HPDE6-E6E7 (cell line): Measurements from ENCODE around the gene ARHGAP4.

Experiments used
- DNase-seq: peaks from one replicate; pipeline ENCODE4 v3.0.0; 2011; ENCODE audit warnings: missing footprints; ENCODE audit errors: extremely low spot score

The ARHGAP4 gene

GRCh38 chrX:153925739-153926551 lies at the start of gene ARHGAP4:
Gene ARHGAP4 (minus strand): TSS chrX:153926264. CDS start chrX:153926202, 62 bp downstream.
- DNase-seq, result no peak

GRCh38 chrX:153974726-153975286 lies 48.7 kb upstream of the ARHGAP4 start:
- no peak for DNase-seq

- DNase-seq, result no peak
Measured at GRCh38 chrX:153974003-153974725, 48.1 kb upstream of the ARHGAP4 start.

- no peak for DNase-seq
Measured at GRCh38 chrX:153973127-153974002, 47.3 kb upstream of the ARHGAP4 start.

- peak; percentile 94 for DNase-seq
Measured at GRCh38 chrX:153972368-153973126, 46.5 kb upstream of the ARHGAP4 start, which contains the start of gene TMEM187. Gene TMEM187 (plus strand): TSS chrX:153972754. CDS start chrX:153982063, 9,309 bp downstream.

- DNase-seq, result peak; percentile 90
Measured at GRCh38 chrX:153971450-153972367, 45.6 kb upstream of the ARHGAP4 start, which contains the start of gene HCFC1. Gene HCFC1 (minus strand): TSS chrX:153971818. CDS start chrX:153970840, 978 bp downstream.

GRCh38 chrX:153971124-153971449 lies 45.0 kb upstream of the ARHGAP4 start:
- DNase-seq, result peak; percentile 99

GRCh38 chrX:153970357-153971123 lies 44.5 kb upstream of the ARHGAP4 start:
- peak; percentile 68 for DNase-seq

- DNase-seq, result no peak
Measured at GRCh38 chrX:153969904-153970356, 43.9 kb upstream of the ARHGAP4 start.

- DNase-seq, result no peak
Measured at GRCh38 chrX:153969125-153969903, 43.2 kb upstream of the ARHGAP4 start.

GRCh38 chrX:153968754-153969124 lies 42.7 kb upstream of the ARHGAP4 start:
- no peak for DNase-seq

- no peak for DNase-seq
Measured at GRCh38 chrX:153968255-153968654, 42.2 kb upstream of the ARHGAP4 start.

GRCh38 chrX:153967536-153968224 lies 41.6 kb upstream of the ARHGAP4 start:
- DNase-seq, result no peak

GRCh38 chrX:153966841-153967535 lies 40.9 kb upstream of the ARHGAP4 start:
- no peak for DNase-seq

GRCh38 chrX:153966283-153966688 lies 40.2 kb upstream of the ARHGAP4 start:
- no peak for DNase-seq

- no peak for DNase-seq
Measured at GRCh38 chrX:153965406-153965805, 39.3 kb upstream of the ARHGAP4 start.

GRCh38 chrX:153964105-153964504 lies 38.0 kb upstream of the ARHGAP4 start:
- no peak for DNase-seq
